Stimulated activated memory B cell treated with anti-CD40 and anti-IgM and Interleukin-4, amounts not matched to agents 10 μg/mL and 1 μg/mL and 100 μg/mL, for 72 hours (primary cell): ENCODE data around the gene LRAT.
"Not testable (repeated sequence)": the region's sequence is repeated elsewhere in the genome, so short reads cannot be mapped to it uniquely, and the experiment has no call there.

Source experiments
- ATAC-seq: fragments of 150-1000 bp; cut with Tn5 transposase; 2 replicates; pipeline ENCODE4 v1.10.0; 2021
- H3K27ac Mint-ChIP-seq: one replicate; pipeline ENCODE4 v1.8.0; 2022; ENCODE audit warnings: mild to moderate bottlenecking, mixed read lengths
- H3K27me3 Mint-ChIP-seq: one replicate; pipeline ENCODE4 v1.8.0; 2022; ENCODE audit warnings: mixed read lengths
- H3K36me3 Mint-ChIP-seq: one replicate; pipeline ENCODE4 v1.8.0; 2022; ENCODE audit warnings: mixed read lengths
- H3K4me1 Mint-ChIP-seq: one replicate; pipeline ENCODE4 v1.8.0; 2022; ENCODE audit warnings: mixed read lengths
- H3K4me3 Mint-ChIP-seq: one replicate; pipeline ENCODE4 v1.8.0; 2022; ENCODE audit warnings: mild to moderate bottlenecking, moderate library complexity, mixed read lengths
- H3K9me3 Mint-ChIP-seq: one replicate; pipeline ENCODE4 v1.8.0; 2022; ENCODE audit warnings: mixed read lengths

LRAT gene

DNA sequence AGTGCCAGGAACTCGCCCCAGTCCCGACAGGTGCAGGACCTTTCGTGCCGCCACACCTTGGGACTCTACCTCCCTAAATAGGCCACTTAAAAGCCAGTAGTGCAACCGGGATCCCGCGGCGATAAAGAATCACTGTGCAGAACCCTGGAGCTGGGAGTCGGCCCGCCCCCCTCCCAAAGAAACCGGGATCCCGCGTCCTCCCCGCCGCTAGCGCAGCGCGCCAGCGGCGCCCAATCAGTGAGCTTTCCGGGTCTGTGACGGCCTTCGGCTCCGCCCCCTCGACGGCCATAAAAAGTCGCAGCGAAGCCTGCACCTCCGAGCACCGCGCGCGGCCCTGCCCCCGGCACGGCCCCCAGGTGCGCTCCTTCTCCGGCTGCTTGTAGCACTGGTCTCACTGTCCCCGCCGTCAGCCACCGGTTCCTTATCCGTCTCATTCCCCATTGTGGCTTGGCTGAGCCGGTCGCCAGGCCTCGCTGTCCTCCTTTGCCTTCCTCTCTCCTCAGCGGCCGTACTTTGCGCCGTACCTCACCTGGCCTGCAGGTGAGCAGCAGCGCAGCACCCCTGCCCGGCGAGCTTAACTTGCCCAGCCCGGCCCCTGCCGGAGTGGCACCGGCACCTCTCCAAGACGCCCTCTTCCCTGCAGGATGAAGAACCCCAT, at the start of gene LRAT:
LRAT (plus strand) TSS at position 318 of the 658 bp plus-strand sequence; CDS start at position 645, 327 bp downstream.
- Mint-ChIP-seq H3K27me3 (peaks cover 58% of the 10 kb centered on the region), H3K36me3 (no peaks in the 10 kb centered on the region), H3K27ac (no peak within 1 kb of the TSS), H3K9me3 (no peaks in the 10 kb centered on the region), H3K4me1 (peaks cover 27% of the 10 kb centered on the region), H3K4me3 (peak within 1 kb of the TSS; percentile 66)
- ATAC-seq = peak; percentile 31

DNA sequence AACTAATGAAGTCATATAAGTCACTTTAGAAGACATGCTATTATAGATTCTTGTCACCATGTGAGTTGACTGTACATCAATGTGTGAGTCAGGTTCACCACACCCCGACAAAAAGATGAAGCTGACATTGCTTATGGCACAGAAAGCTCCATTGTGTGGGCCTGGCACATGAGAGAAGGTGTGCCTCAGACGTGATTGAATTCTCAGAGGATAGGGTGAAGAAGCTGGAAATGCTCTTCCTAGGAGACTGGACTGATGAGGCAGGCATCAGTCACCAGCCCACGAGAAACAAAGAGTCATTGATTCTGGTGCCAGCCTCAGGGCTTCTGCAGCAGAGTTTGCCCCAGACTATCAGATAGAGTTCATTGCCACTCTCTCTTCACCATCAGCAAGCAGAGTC, 35.9 kb upstream of the LRAT start:
- H3K27ac Mint-ChIP-seq = no peak overlapping the region
- no peak overlapping the region for H3K4me3 Mint-ChIP-seq
- no peaks in the 10 kb centered on the region for H3K27me3 Mint-ChIP-seq
- H3K9me3 Mint-ChIP-seq = peaks cover 3% of the 10 kb centered on the region
- no peaks in the 10 kb centered on the region for H3K36me3 Mint-ChIP-seq
- no peaks in the 10 kb centered on the region for H3K4me1 Mint-ChIP-seq
- no peak for ATAC-seq

GRCh38 chr4:154709550-154709949, 34.2 kb upstream of the LRAT start:
- Mint-ChIP-seq H3K9me3 (no peaks in the 10 kb centered on the region), H3K36me3 (no peaks in the 10 kb centered on the region), H3K27me3 (no peaks in the 10 kb centered on the region), H3K4me3 (no peak overlapping the region), H3K27ac (no peak overlapping the region), H3K4me1 (no peaks in the 10 kb centered on the region)
- no peak for ATAC-seq

DNA sequence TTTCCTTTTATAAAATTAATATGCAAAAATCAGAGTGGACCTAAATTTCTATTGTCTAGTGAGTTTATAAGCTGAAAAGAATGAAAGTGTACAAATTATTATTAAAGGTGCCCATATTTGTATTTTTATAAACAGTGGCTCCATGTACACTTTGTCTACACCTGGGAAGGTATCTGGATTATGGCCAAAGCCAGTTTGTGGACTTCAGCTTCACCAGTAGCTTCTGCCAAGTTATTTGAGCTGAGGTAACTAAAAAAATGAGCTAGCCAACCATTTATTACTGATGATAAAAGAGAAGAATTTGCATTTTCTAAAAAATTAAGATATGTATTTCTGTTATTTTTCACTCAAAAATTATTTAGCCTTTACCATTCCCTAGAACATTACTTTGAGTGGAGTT, 32.3 kb upstream of the LRAT start:
- H3K36me3 Mint-ChIP-seq = no peaks in the 10 kb centered on the region
- no peak overlapping the region for H3K27ac Mint-ChIP-seq
- ATAC-seq = no peak
- no peak overlapping the region for H3K4me3 Mint-ChIP-seq
- no peaks in the 10 kb centered on the region for H3K4me1 Mint-ChIP-seq
- H3K9me3 Mint-ChIP-seq = no peaks in the 10 kb centered on the region
- H3K27me3 Mint-ChIP-seq = no peaks in the 10 kb centered on the region

GRCh38 chr4:154714339-154715040, 29.3 kb upstream of the LRAT start:
- no peak for ATAC-seq
- Mint-ChIP-seq H3K27me3 (no peaks in the 10 kb centered on the region), H3K36me3 (no peaks in the 10 kb centered on the region), H3K9me3 (no peaks in the 10 kb centered on the region), H3K4me3 (no peak overlapping the region), H3K27ac (no peak overlapping the region), H3K4me1 (no peaks in the 10 kb centered on the region)

DNA sequence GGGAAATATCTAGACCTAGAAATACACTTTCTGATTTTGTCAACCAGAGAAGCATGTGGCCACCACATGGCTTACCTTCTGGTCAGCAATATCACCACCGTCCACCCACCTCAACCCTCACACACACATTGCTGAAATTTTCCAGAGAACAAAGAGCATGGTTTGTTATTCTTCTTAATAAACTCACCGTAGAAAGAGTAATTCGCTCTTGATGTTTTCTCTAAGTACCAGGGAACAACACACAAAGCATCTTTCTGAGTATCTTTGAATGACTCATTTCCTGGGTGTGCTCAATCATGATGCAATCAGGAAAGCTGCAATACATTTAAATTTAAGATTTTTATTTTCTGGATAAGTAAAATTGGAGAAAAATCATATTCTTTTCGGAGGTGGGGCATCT, 24.7 kb upstream of the LRAT start:
- H3K27me3 Mint-ChIP-seq = no peaks in the 10 kb centered on the region
- H3K27ac Mint-ChIP-seq = no peak overlapping the region
- H3K4me3 Mint-ChIP-seq = no peak overlapping the region

GRCh38 chr4:154720123-154720522, 23.7 kb upstream of the LRAT start:
- Mint-ChIP-seq H3K4me1 (no peaks in the 10 kb centered on the region), H3K27me3 (peaks cover 7% of the 10 kb centered on the region), H3K9me3 (no peaks in the 10 kb centered on the region), H3K27ac (no peak overlapping the region), H3K36me3 (no peaks in the 10 kb centered on the region), H3K4me3 (no peak overlapping the region)
- ATAC-seq = peak; percentile 28

More for the DNA sequence above, 24.7 kb upstream of the LRAT start:
- Mint-ChIP-seq H3K9me3 (no peaks in the 10 kb centered on the region), H3K4me1 (no peaks in the 10 kb centered on the region), H3K36me3 (no peaks in the 10 kb centered on the region)
- no peak for ATAC-seq

DNA sequence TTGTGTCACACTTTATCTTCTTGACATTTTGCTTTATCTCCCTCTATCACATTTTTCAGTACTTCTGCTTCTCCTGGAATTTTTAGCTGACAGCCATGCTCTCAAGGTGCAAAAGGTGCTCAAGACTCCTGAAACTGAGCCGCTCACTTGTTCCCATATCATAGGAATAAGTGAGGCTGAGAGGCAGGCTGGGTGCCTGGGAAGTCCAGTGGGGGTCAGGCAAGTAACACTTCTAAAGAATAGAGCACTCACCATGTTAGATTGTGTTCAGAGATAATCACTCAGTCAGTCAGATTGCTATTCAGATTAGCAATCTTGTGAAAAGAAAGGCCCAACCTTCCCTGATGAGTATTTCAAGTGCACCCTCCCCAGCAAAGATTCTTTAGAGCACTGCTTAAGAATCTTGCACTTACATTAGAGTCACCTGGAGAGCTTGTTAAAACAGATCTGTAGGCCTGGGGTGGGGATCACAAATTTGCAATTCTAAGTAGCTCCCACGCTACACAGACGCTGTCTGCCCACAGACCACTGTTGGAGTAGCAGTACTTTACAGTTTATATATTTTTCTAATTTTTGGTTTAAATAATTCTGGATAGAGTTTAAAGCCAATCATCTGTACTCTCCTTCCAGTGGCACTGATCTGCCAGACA, 23.1 kb upstream of the LRAT start:
- no peak overlapping the region for H3K27ac Mint-ChIP-seq

DNA sequence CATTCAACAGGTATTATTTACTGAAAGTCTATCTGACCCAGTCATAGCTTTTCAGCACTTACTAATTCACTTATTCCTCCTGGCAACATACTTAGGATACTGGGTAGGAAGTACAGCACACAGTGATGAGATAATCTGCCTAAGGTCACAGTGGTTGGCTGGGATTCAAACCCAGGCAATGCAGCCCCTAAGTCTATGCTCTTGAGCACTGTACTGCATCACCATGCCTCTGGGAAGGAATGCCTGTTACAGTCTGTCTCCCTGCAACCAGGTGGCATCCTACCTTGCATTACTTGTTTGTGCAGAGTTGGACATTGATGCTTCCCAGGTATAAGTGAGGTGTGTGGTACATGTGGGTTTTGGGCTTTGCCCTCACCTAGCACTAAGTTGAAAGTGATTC, 21.5 kb upstream of the LRAT start:
- H3K4me3 Mint-ChIP-seq = no peak overlapping the region
- no peaks in the 10 kb centered on the region for H3K9me3 Mint-ChIP-seq
- no peaks in the 10 kb centered on the region for H3K36me3 Mint-ChIP-seq
- no peak for ATAC-seq
- no peak overlapping the region for H3K27ac Mint-ChIP-seq
- peaks cover 7% of the 10 kb centered on the region for H3K27me3 Mint-ChIP-seq
- H3K4me1 Mint-ChIP-seq = no peaks in the 10 kb centered on the region

More for the DNA sequence above, 23.1 kb upstream of the LRAT start:
- Mint-ChIP-seq H3K4me3 (no peak overlapping the region), H3K27me3 (peaks cover 7% of the 10 kb centered on the region), H3K4me1 (no peaks in the 10 kb centered on the region), H3K9me3 (no peaks in the 10 kb centered on the region), H3K36me3 (no peaks in the 10 kb centered on the region)
- ATAC-seq = no peak

- ATAC-seq, H3K36me3 Mint-ChIP-seq, H3K4me3 Mint-ChIP-seq, H3K4me1 Mint-ChIP-seq, H3K27me3 Mint-ChIP-seq, H3K9me3 Mint-ChIP-seq, H3K27ac Mint-ChIP-seq: not testable (repeated sequence)
Measured at GRCh38 chr4:154723601-154724000, 20.2 kb upstream of the LRAT start.

DNA sequence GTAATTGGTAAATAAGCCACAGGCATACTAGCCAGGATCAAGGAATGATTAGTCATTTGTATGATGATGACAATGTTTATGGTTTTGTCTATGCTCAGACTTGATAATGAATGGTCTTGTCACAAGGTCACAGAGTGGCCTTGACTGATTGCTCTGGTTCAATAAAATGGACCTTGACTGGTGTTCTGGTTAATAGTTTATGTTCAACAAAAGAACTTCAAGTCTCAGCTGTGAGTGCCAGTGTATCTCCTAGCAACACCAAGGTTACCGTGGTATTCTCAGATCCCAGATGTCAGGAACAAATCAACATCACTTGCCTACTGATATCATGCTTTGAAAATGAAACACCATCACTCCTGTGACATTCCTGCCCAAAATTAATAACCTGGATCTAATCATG, 16.3 kb upstream of the LRAT start:
- Mint-ChIP-seq H3K9me3 (no peaks in the 10 kb centered on the region), H3K4me1 (no peaks in the 10 kb centered on the region), H3K27ac (no peak overlapping the region), H3K36me3 (no peaks in the 10 kb centered on the region), H3K27me3 (peaks cover 7% of the 10 kb centered on the region), H3K4me3 (no peak overlapping the region)
- no peak for ATAC-seq

DNA sequence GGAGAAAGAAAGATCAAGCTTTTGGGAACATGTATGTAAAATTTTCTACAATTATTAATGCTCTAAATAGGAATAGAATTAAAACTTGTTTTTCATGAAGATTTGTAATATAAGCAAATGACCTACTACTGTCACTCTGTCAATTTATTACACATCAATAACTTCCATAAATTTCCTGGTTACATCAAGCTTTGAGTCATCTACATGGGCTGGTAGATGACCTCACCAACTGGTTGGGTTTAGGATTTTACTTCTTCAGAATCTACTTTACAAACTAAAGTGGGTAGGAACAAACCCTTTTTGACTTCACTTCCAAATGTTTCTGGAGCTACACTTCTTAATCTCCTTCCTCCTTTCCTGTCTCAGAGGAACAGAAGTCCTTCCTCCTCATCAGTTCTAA, 12.0 kb upstream of the LRAT start:
- Mint-ChIP-seq H3K36me3 (no peaks in the 10 kb centered on the region), H3K27ac (no peak overlapping the region), H3K4me1 (no peaks in the 10 kb centered on the region), H3K4me3 (no peak overlapping the region), H3K9me3 (no peaks in the 10 kb centered on the region), H3K27me3 (peaks cover 11% of the 10 kb centered on the region)
- no peak for ATAC-seq

DNA sequence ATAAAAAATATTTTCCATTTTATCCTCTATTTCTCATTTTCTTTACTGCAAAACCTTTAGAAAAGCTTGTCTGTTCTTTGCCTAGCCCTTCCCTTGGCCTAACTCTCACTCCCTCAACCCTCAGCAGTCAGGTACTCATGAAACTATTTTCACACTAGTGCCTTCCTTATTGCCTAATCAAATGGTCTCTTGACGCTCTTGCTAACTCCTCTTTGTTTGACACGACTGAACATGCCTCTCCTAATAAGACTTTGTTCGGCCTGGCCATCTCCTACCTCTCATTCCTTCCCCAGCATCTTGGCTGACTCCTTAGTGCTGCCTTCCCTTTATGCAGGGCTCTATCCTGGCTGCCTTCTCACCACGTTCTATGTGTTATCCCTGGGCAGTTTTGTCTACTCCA, 11.1 kb upstream of the LRAT start:
- Mint-ChIP-seq H3K27ac (no peak overlapping the region), H3K9me3 (no peaks in the 10 kb centered on the region), H3K4me3 (no peak overlapping the region), H3K27me3 (peaks cover 11% of the 10 kb centered on the region), H3K4me1 (no peaks in the 10 kb centered on the region), H3K36me3 (no peaks in the 10 kb centered on the region)
- no peak for ATAC-seq

GRCh38 chr4:154736770-154737169, 7.0 kb upstream of the LRAT start:
- ATAC-seq = no peak
- Mint-ChIP-seq H3K36me3 (no peaks in the 10 kb centered on the region), H3K4me1 (peaks cover under 1% of the 10 kb centered on the region)

GRCh38 chr4:154738426-154738825, 5.4 kb upstream of the LRAT start:
- Mint-ChIP-seq H3K27me3 (peaks cover 31% of the 10 kb centered on the region), H3K27ac (no peak overlapping the region), H3K4me1 (peaks cover 10% of the 10 kb centered on the region), H3K36me3 (no peaks in the 10 kb centered on the region), H3K9me3 (no peaks in the 10 kb centered on the region), H3K4me3 (no peak overlapping the region)
- no peak for ATAC-seq

More at GRCh38 chr4:154736770-154737169, 7.0 kb upstream of the LRAT start:
- no peak overlapping the region for H3K27ac Mint-ChIP-seq
- H3K27me3 Mint-ChIP-seq = peaks cover 25% of the 10 kb centered on the region
- H3K9me3 Mint-ChIP-seq = no peaks in the 10 kb centered on the region
- no peak overlapping the region for H3K4me3 Mint-ChIP-seq

- no peak overlapping the region for H3K4me3 Mint-ChIP-seq
- no peak for ATAC-seq
- H3K9me3 Mint-ChIP-seq = no peaks in the 10 kb centered on the region
- no peaks in the 10 kb centered on the region for H3K36me3 Mint-ChIP-seq
- peaks cover 32% of the 10 kb centered on the region for H3K27me3 Mint-ChIP-seq
- no peak overlapping the region for H3K27ac Mint-ChIP-seq
- H3K4me1 Mint-ChIP-seq = peaks cover 17% of the 10 kb centered on the region
Measured at GRCh38 chr4:154739111-154739510, 4.7 kb upstream of the LRAT start.
